NOMO-1 treated with dmso at 0.1 percent for 144 hours (cell line): ENCODE results near the gene TBK1.
"Not testable (repeated sequence)": the region's sequence is repeated elsewhere in the genome, so short reads cannot be mapped to it uniquely, and the experiment has no call there.

ENCODE experiments used
- DNase-seq: peaks from one replicate; lab custom pipeline; 2025; ENCODE audit not compliant: unreplicated experiment; lab: John Stamatoyannopoulos, UW

TBK1 gene

GRCh38 chr12:64494998-64495729, 43.2 kb downstream of the TBK1 start:
- no peak for DNase-seq

- no peak for DNase-seq
Observed at GRCh38 chr12:64496839-64497400, 45.0 kb downstream of the TBK1 start.

- DNase-seq, result no peak
Observed at GRCh38 chr12:64497484-64497883, 45.6 kb downstream of the TBK1 start.

- no peak for DNase-seq
Observed at GRCh38 chr12:64497903-64498302, 46.0 kb downstream of the TBK1 start.

GRCh38 chr12:64500394-64500793, 48.5 kb downstream of the TBK1 start:
- peak; percentile 77 for DNase-seq

GRCh38 chr12:64501486-64501885, 49.6 kb downstream of the TBK1 start:
- DNase-seq, result no peak

- no peak for DNase-seq
Observed at GRCh38 chr12:64506955-64507354, 55.0 kb downstream of the TBK1 start.

- DNase-seq, result no peak
Observed at GRCh38 chr12:64510667-64511066, 58.7 kb downstream of the TBK1 start.

GRCh38 chr12:64518396-64518795, 66.5 kb downstream of the TBK1 start:
- DNase-seq, result no peak

- DNase-seq, result no peak
Observed at GRCh38 chr12:64521833-64522232, 69.9 kb downstream of the TBK1 start.

GRCh38 chr12:64522316-64522715, 70.4 kb downstream of the TBK1 start:
- peak; percentile 60 for DNase-seq

- DNase-seq, result no peak
Observed at GRCh38 chr12:64522807-64523206, 70.9 kb downstream of the TBK1 start.

GRCh38 chr12:64523565-64524444, 71.9 kb downstream of the TBK1 start:
- DNase-seq, result not testable (repeated sequence)

GRCh38 chr12:64525461-64526160, 73.7 kb downstream of the TBK1 start:
- DNase-seq, result no peak

- no peak for DNase-seq
Observed at GRCh38 chr12:64526859-64527258, 74.9 kb downstream of the TBK1 start.

- DNase-seq, result no peak
Observed at GRCh38 chr12:64528616-64529015, 76.7 kb downstream of the TBK1 start.

- no peak for DNase-seq
Observed at GRCh38 chr12:64530566-64530965, 78.6 kb downstream of the TBK1 start.

GRCh38 chr12:64531665-64532334, 79.9 kb downstream of the TBK1 start:
- DNase-seq, result no peak

- DNase-seq, result no peak
Observed at GRCh38 chr12:64532734-64533351, 80.9 kb downstream of the TBK1 start.

- no peak for DNase-seq
Observed at GRCh38 chr12:64534672-64535199, 82.8 kb downstream of the TBK1 start.
